Tongue (tissue), 2 donors: Measurements from ENCODE around the gene SPINK5. TPM values are rescaled to one million over a fixed set of nuclear protein-coding genes. Genes with fewer than 3 reads are reported as not detected.

ENCODE experiments used
- DNase-seq: peaks from one replicate; pipeline ENCODE4 v3.0.0-alpha.2; 2015
- total RNA-seq: library from RNA; depleted of rRNA; stranded (reverse); fragments of >200 nt; gene quantifications from one replicate; pipeline ENCODE4 v1.2.3, GENCODE V29; 2014

The SPINK5 gene
- total RNA-seq, 1 donor from 2014 or later, result 31.5 TPM

- DNase-seq, result peak; percentile 7
Observed at GRCh38 chr5:148186248-148187003, 122.6 kb downstream of the SPINK5 start.

Other genes starting within 250 kb of the SPINK5 start
- gene SPINK1, start 232.3 kb upstream of the SPINK5 start, total RNA-seq, result not detected
- 5.8 TPM for gene SCGB3A2, start 185.3 kb upstream of the SPINK5 start, total RNA-seq
- 4.2 TPM for gene C5orf46, start 157.4 kb upstream of the SPINK5 start, total RNA-seq
- gene SPINK14, start 104.6 kb downstream of the SPINK5 start, total RNA-seq, result not detected
- gene SPINK6, start 139.1 kb downstream of the SPINK5 start, total RNA-seq, result not detected
- gene MARCOL, start 174.5 kb downstream of the SPINK5 start, total RNA-seq, result not detected
- gene SPINK13, start 204.8 kb downstream of the SPINK5 start, total RNA-seq, result not detected
- gene SPINK7, start 248.4 kb downstream of the SPINK5 start, total RNA-seq, result not detected